Hematopoietic multipotent progenitor cell treated with erythropoietin and hydrocortisone succinate and interleukin-3 and kit ligand, for 8 days (in vitro differentiated cells): ENCODE results near the gene MIER1.
"Not testable (repeated sequence)": the region's sequence is repeated elsewhere in the genome, so short reads cannot be mapped to it uniquely, and the experiment has no call there.

Source experiments
- DNase-seq: peaks from one replicate; pipeline ENCODE4 v3.0.0-alpha.2; 2015

MIER1 gene

GRCh38 chr1:66924756-66925557 is at the start of gene MIER1, which contains the start of gene DNAI4:
Gene MIER1, plus strand, starts transcription at chr1:66924990. Its CDS starts 39 bp downstream, at chr1:66925029.
Gene DNAI4, minus strand, starts transcription at chr1:66924856. Its CDS starts 25 bp downstream, at chr1:66924831.
- peak; percentile 97 for DNase-seq

- peak; percentile 4 for DNase-seq
Measured at GRCh38 chr1:66876664-66877063, 48.1 kb upstream of the MIER1 start.

GRCh38 chr1:66889030-66889429 is 35.8 kb upstream of the MIER1 start:
- DNase-seq = no peak

- DNase-seq = no peak
Measured at GRCh38 chr1:66890621-66891020, 34.2 kb upstream of the MIER1 start.

GRCh38 chr1:66893712-66894111 is 31.1 kb upstream of the MIER1 start:
- no peak for DNase-seq

GRCh38 chr1:66915203-66915602 is 9.6 kb upstream of the MIER1 start:
- DNase-seq = not testable (repeated sequence)

GRCh38 chr1:66916320-66916719 is 8.5 kb upstream of the MIER1 start:
- DNase-seq = peak; percentile 97

- peak; percentile 24 for DNase-seq
Measured at GRCh38 chr1:66917476-66917875, 7.3 kb upstream of the MIER1 start.

- no peak for DNase-seq
Measured at GRCh38 chr1:66919063-66919462, 5.7 kb upstream of the MIER1 start.

GRCh38 chr1:66919828-66920227 is 5.0 kb upstream of the MIER1 start:
- DNase-seq = no peak

GRCh38 chr1:66920543-66920942 is 4.2 kb upstream of the MIER1 start:
- no peak for DNase-seq

GRCh38 chr1:66925558-66925910 is 744 bp downstream of the MIER1 start:
- no peak for DNase-seq

GRCh38 chr1:66925944-66926343 is 1.2 kb downstream of the MIER1 start:
- no peak for DNase-seq

- no peak for DNase-seq
Measured at GRCh38 chr1:66927528-66927927, 2.7 kb downstream of the MIER1 start.

- DNase-seq = peak; percentile 39
Measured at GRCh38 chr1:66929146-66929688, 4.4 kb downstream of the MIER1 start.

GRCh38 chr1:66929691-66929998 is 4.9 kb downstream of the MIER1 start:
- DNase-seq = no peak

- DNase-seq = peak; percentile 92
Measured at GRCh38 chr1:66929999-66930822, 5.4 kb downstream of the MIER1 start.

GRCh38 chr1:66930823-66931174 is 6.0 kb downstream of the MIER1 start:
- DNase-seq = no peak

GRCh38 chr1:66931590-66931989 is 6.8 kb downstream of the MIER1 start:
- no peak for DNase-seq

- DNase-seq = no peak
Measured at GRCh38 chr1:66932291-66932690, 7.5 kb downstream of the MIER1 start.

- DNase-seq = no peak
Measured at GRCh38 chr1:66933887-66934700, 9.3 kb downstream of the MIER1 start.

- DNase-seq = no peak
Measured at GRCh38 chr1:66937529-66938234, 12.9 kb downstream of the MIER1 start.
